NCI-H446 treated with DMSO at 0.1 percent for 48 hours (cell line): ENCODE measurements around the gene ABCA2.

Experiments
- DNase-seq: peaks from one replicate; lab custom pipeline; 2025; lab: John Stamatoyannopoulos, UW

ABCA2 gene

DNA sequence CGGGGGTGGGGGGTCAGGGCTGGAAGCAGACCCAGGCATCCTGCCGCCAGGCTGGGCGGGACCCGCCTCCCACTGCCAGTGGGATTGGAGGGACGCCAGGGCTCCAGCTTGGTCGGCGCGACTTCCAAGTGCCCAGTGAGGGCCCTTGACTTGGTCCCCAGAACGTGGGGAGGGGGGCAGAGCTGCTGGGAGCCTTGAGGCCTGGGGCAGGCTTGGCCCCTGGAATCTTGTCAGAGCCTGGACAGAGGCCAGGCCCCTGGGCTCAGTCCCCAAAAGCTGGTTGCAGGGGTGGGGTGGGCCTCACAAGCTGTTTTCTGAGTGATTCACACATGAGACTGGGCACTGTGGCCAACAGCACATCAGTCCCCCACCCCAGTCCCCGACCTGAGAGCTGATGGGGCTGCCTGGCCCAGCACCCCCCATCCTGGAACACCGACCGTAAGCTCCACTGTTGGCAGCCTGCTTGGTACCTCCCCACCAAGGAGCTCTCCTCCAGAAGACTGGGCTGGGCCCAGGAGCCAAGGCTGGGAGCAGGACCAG is 32.2 kb downstream of the ABCA2 start:
- no peak for DNase-seq

GRCh38 chr9:136995362-136995761 is 32.7 kb downstream of the ABCA2 start:
- no peak for DNase-seq

GRCh38 chr9:136994888-136995230 is 33.2 kb downstream of the ABCA2 start:
- DNase-seq, result no peak

GRCh38 chr9:136994180-136994887 is 33.7 kb downstream of the ABCA2 start:
- no peak for DNase-seq

GRCh38 chr9:136992819-136993369 is 35.1 kb downstream of the ABCA2 start:
- no peak for DNase-seq

DNA sequence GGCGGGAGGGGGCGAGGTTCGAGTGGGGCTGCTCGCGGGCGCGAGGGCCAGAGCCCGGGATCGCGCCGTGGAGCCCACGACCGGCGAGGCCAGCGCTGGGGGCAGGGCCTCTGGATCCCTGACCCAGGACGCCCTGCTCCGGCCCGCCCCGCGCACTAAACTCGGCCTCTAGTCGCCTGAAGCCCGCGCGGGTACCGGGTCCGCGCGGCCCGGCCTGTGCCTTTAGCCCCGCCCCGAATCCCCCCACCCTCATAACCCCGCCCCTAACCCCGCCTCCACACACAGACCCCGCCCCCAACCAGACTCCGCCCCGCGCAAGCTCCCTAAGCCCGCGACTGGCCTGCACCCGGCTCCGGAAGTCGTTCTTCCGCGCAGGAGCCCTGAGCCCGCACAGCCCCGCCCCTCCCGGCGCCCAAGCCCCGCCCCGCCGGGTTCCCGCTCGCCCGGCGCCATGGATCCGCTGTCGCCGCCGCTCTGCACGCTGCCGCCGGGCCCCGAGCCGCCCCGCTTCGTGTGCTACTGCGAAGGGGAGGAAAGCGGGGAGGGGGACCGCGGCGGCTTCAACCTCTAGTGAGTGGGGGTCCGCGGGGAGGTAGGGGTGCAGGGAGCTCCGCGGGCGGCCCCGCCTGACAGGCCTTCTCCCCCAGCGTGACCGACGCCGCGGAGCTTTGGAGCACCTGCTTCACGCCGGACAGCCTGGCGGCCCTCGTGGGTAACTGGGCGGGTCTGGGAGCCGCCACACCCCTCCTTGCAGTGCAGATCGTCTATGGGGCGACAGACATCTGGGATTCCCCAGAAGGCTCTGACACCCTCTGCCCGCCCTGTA is 35.8 kb downstream of the ABCA2 start, which contains the start of gene PAXX:
PAXX (plus strand) TSS at position 430 of the 826 bp plus-strand sequence; CDS start at position 452, 22 bp downstream.
- DNase-seq, result peak; percentile 38

DNA sequence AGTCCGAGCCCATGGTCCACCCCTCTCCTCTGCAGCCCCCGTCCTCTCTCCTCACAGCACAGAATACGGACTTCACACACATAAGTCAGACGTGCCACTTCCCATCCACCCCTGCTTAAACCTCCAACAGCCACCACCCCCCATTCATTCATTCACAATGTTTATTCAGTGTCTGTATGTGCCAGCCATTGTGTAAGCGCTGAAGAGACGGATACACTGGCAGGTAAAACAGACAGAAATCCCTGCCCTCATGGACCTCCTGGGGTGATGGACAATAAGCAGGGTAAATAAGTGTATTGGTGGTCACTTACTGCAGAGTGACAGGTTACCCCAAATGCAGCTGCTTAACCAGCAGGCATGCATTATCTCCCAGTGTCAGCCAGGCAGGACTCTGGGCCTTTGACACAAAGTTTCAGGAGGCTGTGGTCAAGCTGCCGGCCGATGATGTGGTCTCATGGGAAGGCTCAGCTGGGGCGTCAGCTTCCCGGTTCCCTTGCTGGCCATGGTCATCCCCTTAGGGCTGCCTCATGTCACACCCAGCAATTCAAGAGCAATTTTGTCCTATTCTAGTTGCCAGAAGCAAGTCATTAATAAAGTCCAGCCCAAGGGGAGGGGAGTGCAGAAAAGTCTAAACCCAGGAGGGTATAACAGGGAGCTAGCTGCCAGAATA is 37.7 kb downstream of the ABCA2 start:
- DNase-seq, result no peak

- DNase-seq, result no peak
These were observed 39.2 kb downstream of the ABCA2 start for GRCh38 chr9:136988872-136989271.

GRCh38 chr9:136985853-136986252 is 42.2 kb downstream of the ABCA2 start:
- no peak for DNase-seq

GRCh38 chr9:136985027-136985602 is 42.9 kb downstream of the ABCA2 start:
- no peak for DNase-seq

- DNase-seq, result no peak
These were observed 43.5 kb downstream of the ABCA2 start for GRCh38 chr9:136984464-136985026.

- DNase-seq, result no peak
These were observed 44.3 kb downstream of the ABCA2 start for GRCh38 chr9:136983656-136984314.

DNA sequence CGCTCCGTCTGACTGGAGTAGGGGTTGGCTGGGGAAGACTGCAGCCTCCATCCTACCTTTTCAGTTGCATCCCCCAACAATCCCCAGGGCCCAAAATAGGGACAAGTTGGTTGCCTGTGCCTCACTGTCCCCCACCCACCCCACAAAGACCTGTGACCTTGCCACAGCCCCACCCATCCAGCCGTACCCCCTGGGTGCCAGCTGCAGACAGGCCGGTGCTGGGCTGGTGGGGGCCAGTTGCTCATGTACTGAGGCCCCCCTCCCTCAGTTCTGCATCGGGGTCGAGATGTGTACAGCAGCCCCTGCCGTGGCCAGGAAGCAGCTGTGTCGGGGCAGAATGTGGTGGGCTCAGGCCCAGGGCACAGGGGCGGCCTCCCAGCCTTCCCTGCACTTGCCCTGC is 44.9 kb downstream of the ABCA2 start:
- no peak for DNase-seq

GRCh38 chr9:136982232-136983051 is 45.6 kb downstream of the ABCA2 start, which contains the start of gene LCNL1:
TSS of gene LCNL1 (plus strand) at chr9:136982993. CDS start at chr9:136983587, 594 bp downstream.
- no peak for DNase-seq

DNA sequence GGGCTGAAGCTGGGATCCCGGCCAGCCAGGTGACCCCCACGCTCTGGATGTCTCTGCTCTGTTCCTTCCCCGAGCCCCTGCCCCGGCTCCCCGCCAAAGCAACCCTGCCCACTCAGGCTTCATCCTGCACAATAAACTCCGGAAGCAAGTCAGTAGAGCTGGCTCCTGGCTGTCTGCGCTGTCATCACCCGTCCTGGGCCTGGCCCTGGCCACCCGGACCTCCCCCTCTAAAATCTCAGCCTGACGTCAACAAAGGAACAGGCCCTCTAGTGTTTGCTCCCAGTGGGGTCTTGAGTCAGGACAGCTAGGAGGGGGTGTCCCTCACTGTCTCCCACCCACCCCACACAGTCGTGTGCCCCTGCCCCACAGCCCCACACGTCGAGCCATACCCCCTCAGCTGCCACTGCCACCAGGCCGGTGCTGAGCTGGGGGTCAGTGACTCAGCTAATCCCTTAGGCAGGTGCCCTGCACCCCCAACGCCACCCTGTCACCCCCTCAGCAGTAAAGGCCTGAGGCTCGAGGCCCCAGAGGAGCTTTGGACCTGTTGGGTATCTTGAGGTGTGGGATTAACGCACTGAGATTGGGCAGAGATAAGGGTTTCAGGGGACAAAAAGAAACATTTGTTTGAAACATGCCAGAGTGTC is 46.3 kb downstream of the ABCA2 start:
- DNase-seq, result no peak

DNA sequence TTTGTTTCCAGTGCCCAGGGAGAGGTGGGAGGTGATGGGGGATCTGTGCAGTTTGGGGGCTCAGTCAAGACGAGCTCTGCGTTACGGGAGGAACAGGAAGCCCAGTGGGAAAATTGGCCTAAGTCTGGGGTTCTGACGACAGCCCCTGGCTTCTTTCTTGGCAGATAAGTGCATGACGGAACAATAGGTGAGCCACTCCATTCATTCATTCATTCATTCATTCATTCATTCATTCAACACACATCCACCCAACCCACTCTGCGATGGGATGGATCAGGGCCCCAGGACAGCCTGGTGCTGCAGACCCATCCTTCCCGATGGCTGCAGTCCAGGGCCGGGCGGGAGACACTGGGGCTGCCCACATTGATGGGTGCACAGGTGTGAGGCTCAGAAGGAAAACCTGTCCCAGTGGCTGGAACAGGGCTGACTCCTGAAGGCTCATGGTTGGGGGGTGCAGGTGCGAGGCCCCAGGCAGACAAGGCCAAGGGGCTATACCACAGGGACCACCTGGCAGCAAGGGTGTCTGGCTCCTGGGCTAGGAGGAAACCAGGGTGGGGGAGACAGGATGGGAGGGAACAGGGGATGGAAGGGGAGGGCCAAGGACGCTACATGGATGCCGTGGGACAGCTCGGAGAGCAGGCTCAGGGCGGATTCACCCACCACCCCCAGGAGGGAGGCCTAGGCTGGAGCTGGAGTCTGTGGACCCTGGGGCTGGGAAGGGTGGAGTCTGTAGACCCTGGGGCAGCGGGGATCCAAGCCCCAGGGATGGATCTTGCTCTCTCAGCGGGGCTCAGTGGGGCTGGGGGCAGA is 47.2 kb downstream of the ABCA2 start:
- DNase-seq, result no peak

DNA sequence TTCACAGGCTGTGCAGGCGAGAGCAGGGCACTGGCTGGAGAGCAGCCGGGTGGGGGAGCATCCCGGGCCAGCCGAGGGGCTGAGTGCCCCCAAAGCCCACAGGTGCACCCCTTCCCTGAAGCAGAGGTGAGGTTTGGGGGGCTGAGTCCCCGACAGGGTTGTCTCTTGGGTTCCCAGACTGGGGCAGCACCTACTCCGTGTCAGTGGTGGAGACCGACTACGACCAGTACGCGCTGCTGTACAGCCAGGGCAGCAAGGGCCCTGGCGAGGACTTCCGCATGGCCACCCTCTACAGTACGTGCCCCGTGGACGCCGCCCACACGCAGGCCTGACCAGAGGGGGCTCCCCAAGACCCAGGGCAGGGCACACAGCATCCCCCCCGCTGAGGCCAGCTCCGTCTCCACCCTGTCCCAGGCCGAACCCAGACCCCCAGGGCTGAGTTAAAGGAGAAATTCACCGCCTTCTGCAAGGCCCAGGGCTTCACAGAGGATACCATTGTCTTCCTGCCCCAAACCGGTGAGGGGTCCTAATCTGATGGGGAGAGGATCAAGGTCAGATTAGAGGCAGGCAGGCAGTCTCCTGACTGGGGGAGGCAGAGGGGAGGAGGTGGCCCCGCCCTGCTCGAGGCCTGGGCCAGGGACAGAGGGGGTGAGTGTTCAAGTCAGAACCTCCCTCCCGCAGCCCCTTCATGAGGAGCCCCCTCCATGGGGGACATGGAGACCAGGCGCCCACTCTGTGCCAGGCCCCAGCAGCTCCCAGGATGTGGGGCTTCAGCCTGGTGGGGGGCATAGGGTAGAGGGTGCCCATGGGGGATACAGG is 48.1 kb downstream of the ABCA2 start:
- no peak for DNase-seq
